HCT116 (cell line): ENCODE results near the gene RPS2. TPM values are rescaled to one million over a fixed set of nuclear protein-coding genes. Genes with fewer than 3 reads are reported as not detected.

Experiments used
- ATAC-seq: fragments of 200-7000 bp; cut with Tn5 transposase; 2 replicates; pipeline ENCODE4 v1.9.1; 2020; ENCODE audit warnings: mild to moderate bottlenecking, moderate library complexity
- BruUV-seq: library from RNA; stranded (reverse); fragments of 400-500 nt; replicated peaks from 2 replicates; lab custom pipeline; 2021; lab: Mats Ljungman, UMichigan
- CTCF ChIA-PET: fragments of 300-600 bp; sonication (Branson Sonifier 250); formaldehyde crosslinking; loops from one replicate; lab custom pipeline; 2021; ENCODE audit warnings: antibody characterized with exemption; lab: Charles Lee
- POLR2A ChIA-PET: fragments of 300-600, 350-600 bp; sonication (Branson Sonifier 250); formaldehyde crosslinking; loops from one replicate; lab custom pipeline; 2021; ENCODE audit warnings: antibody characterized with exemption; lab: Charles Lee
- RAD21 ChIA-PET, 2 experiments: fragments of 300-600 bp; sonication (Branson Sonifier 250); formaldehyde crosslinking; loops; one replicate each; lab custom pipeline; 2023; ENCODE audit warnings: low total read pairs in 2 of 2; ENCODE audit not compliant: uncharacterized antibody in 2 of 2, unreplicated experiment in 2 of 2, low non-redundant PET in 1 of 2; lab: Charles Lee
- DNase-seq: peaks from one replicate; pipeline ENCODE4 v3.0.0-alpha.2; 2010; ENCODE audit warnings: low read depth, low spot score
- H2AFZ ChIP-seq: fragments of 200-600 bp; shearing (Covaris generic), sonication (generic); 2 replicates; pipeline ENCODE4 v1.6.1; 2017; ENCODE audit warnings: low read depth, mixed run types, mixed read lengths, antibody characterized with exemption, low read length; ENCODE audit not compliant: poor library complexity, severe bottlenecking
- H3K27ac ChIP-seq: 2 replicates; pipeline ENCODE4 v1.5.1; 2012; ENCODE audit warnings: low read depth, low read length
- H3K27me3 ChIP-seq: fragments of 200-600 bp; sonication (generic); 2 replicates; pipeline ENCODE4 v1.6.1; 2016; ENCODE audit warnings: mixed run types, low read length, mixed read lengths; ENCODE audit not compliant: insufficient read depth
- H3K36me3 ChIP-seq, 2 experiments: fragments of 200-500 bp in 1 of 2; fragments of 200-600 bp in 1 of 2; sonication (Bioruptor generic) in 1 of 2; sonication (generic) in 1 of 2; 2 replicates each; pipeline versions ENCODE4 v1.5.1 to v1.6.1; 2014 to 2016; ENCODE audit warnings: low read length in 2 of 2, inconsistent platforms in 1 of 2, mixed read lengths in 1 of 2, mixed run types in 1 of 2; ENCODE audit not compliant: insufficient read depth in 2 of 2, control insufficient read depth in 1 of 2
- H3K4me1 ChIP-seq, 2 experiments: fragments of 200-600 bp in 1 of 2; sonication (generic) in 1 of 2; 2 replicates each; pipeline versions ENCODE4 v1.5.1 to v1.6.1; 2012 to 2017; ENCODE audit warnings: low read length in 2 of 2, inconsistent platforms in 1 of 2, mild to moderate bottlenecking in 1 of 2, mixed read lengths in 1 of 2, mixed run types in 1 of 2, moderate library complexity in 1 of 2; ENCODE audit not compliant: insufficient read depth in 2 of 2, control insufficient read depth in 1 of 2
- H3K4me2 ChIP-seq: fragments of 200-600 bp; sonication (generic); 2 replicates; pipeline ENCODE4 v1.6.1; 2017; ENCODE audit warnings: mixed run types, low read length, mixed read lengths
- H3K4me3 ChIP-seq, 2 experiments: fragments of 200-600 bp in 1 of 2; sonication (generic) in 1 of 2; replicated peaks in 1 of 2; 2 replicates each; pipeline ENCODE4 v1.5.1; 2011 to 2016; ENCODE audit warnings: low read length in 2 of 2, control low read depth in 1 of 2, low read depth in 1 of 2, mild to moderate bottlenecking in 1 of 2, mixed read lengths in 1 of 2, mixed run types in 1 of 2
- H3K79me2 ChIP-seq: fragments of 200-600 bp; sonication (generic); 2 replicates; pipeline ENCODE4 v1.6.1; 2017; ENCODE audit warnings: mild to moderate bottlenecking, mixed run types, low read length, moderate library complexity, mixed read lengths; ENCODE audit not compliant: insufficient read depth
- H3K9ac ChIP-seq: fragments of 200-600 bp; sonication (generic); 2 replicates; pipeline ENCODE4 v1.6.1; 2016; ENCODE audit warnings: low read length, mixed read lengths
- H3K9me2 ChIP-seq: fragments of 200-600 bp; sonication (generic), shearing (Covaris generic); 2 replicates; pipeline ENCODE4 v1.6.1; 2017; ENCODE audit warnings: mixed run types, mild to moderate bottlenecking, moderate library complexity; ENCODE audit not compliant: insufficient read depth
- H3K9me3 ChIP-seq, 2 experiments: fragments of 200-500 bp in 1 of 2; fragments of 200-600 bp in 1 of 2; sonication (Bioruptor generic) in 1 of 2; sonication (generic) in 1 of 2; 2 replicates each; pipeline ENCODE4 v1.6.1; 2014 to 2017; ENCODE audit warnings: low read length in 2 of 2, mixed read lengths in 2 of 2, inconsistent platforms in 1 of 2, low read depth in 1 of 2, mild to moderate bottlenecking in 1 of 2, mixed run types in 1 of 2, moderate library complexity in 1 of 2; ENCODE audit not compliant: control insufficient read depth in 1 of 2, insufficient read depth in 1 of 2
- H4K20me1 ChIP-seq: fragments of 200-600 bp; sonication (generic), shearing (Covaris generic); 2 replicates; pipeline ENCODE4 v1.6.1; 2017; ENCODE audit warnings: mixed run types, mild to moderate bottlenecking, moderate library complexity; ENCODE audit not compliant: insufficient read depth
- ATF3 ChIP-seq: IDR thresholded peaks from 2 replicates; pipeline ENCODE4 v1.6.1; 2012
- CEBPB ChIP-seq: IDR thresholded peaks from 2 replicates; pipeline ENCODE4 v1.6.1; 2012; ENCODE audit warnings: low read depth
- CTCF ChIP-seq, 3 experiments: fragments of 200-600 bp in 1 of 3; sonication (generic) in 1 of 3; IDR thresholded peaks in 2 of 3; conservative IDR thresholded peaks in 1 of 3; 2 replicates each; pipeline ENCODE4 v1.5.1; 2012 to 2017; ENCODE audit warnings: low read depth in 2 of 3, low read length in 2 of 3, antibody characterized with exemption in 1 of 3, borderline replicate concordance in 1 of 3, control low read depth in 1 of 3, mild to moderate bottlenecking in 1 of 3, mixed read lengths in 1 of 3, mixed run types in 1 of 3, moderate library complexity in 1 of 3; ENCODE audit not compliant: insufficient read depth in 1 of 3
- ELF1 ChIP-seq: IDR thresholded peaks from 2 replicates; pipeline ENCODE4 v1.6.1; 2012; ENCODE audit warnings: low read depth, borderline replicate concordance
- FOSL1 ChIP-seq: IDR thresholded peaks from 2 replicates; pipeline ENCODE4 v1.6.1; 2012; ENCODE audit warnings: low read depth
- JUND ChIP-seq: IDR thresholded peaks from 2 replicates; pipeline ENCODE4 v1.6.1; 2012
- MAX ChIP-seq: IDR thresholded peaks from 2 replicates; pipeline ENCODE4 v1.6.1; 2012
- POLR2A ChIP-seq: IDR thresholded peaks from 2 replicates; pipeline ENCODE4 v1.7.0; 2011; ENCODE audit warnings: borderline replicate concordance; ENCODE audit not compliant: insufficient read depth, insufficient read length; ENCODE audit errors: extremely low read depth
- RAD21 ChIP-seq: IDR thresholded peaks from 2 replicates; pipeline ENCODE4 v1.6.1; 2012; ENCODE audit warnings: low read depth, mild to moderate bottlenecking
- SP1 ChIP-seq: IDR thresholded peaks from 2 replicates; pipeline ENCODE4 v1.6.1; 2012; ENCODE audit warnings: low read depth
- TCF7L2 ChIP-seq: IDR thresholded peaks from 2 replicates; pipeline ENCODE4 v1.7.0; 2011; ENCODE audit warnings: borderline replicate concordance, inconsistent platforms; ENCODE audit not compliant: insufficient read depth, insufficient read length; ENCODE audit errors: extremely low read depth
- YY1 ChIP-seq: IDR thresholded peaks from 2 replicates; pipeline ENCODE4 v1.6.1; 2011; ENCODE audit warnings: low read length, low read depth, moderate library complexity, mild to moderate bottlenecking; ENCODE audit not compliant: insufficient replicate concordance; ENCODE audit errors: extremely low read depth
- ZFX ChIP-seq: fragments of 450-650 bp; IDR thresholded peaks from 2 replicates; pipeline ENCODE4 v1.6.1; 2017
- ZNF274 ChIP-seq: fragments of 200-500 bp; sonication (Bioruptor generic); IDR thresholded peaks from 2 replicates; pipeline ENCODE4 v1.6.1; 2014; ENCODE audit warnings: mild to moderate bottlenecking, low read depth, low read length, inconsistent platforms
- intact Hi-C: fragments of 100-400 bp; cut with micrococcal nuclease; formaldehyde crosslinking; loops from 2 replicates; pipeline ENCODE4 v1.10.0; 2022
- total RNA-seq: library from RNA; stranded (reverse); gene quantifications from one replicate; pipeline ENCODE4 v1.2.1, GENCODE V29; 2021; ENCODE audit not compliant: unreplicated experiment

Gene RPS2
- total RNA-seq, 1 experiment from 2014 or later, result 6,265 TPM

- Histone ChIP-seq H3K4me1 (peaks cover 17 to 19% of the 10 kb centered on the region in 2 experiments), H2AFZ (no peak overlapping the region), H3K79me2 (no peaks in the 10 kb centered on the region), H3K9me3 (no peaks in the 10 kb centered on the region), H3K36me3 (no peaks in the 10 kb centered on the region), H3K9me2 (no peaks in the 10 kb centered on the region), H3K4me2 (no peak overlapping the region), H3K27me3 (no peaks in the 10 kb centered on the region), H3K9ac (no peak overlapping the region), H3K27ac (no peak overlapping the region), H4K20me1 (no peaks in the 10 kb centered on the region), H3K4me3 (no peak overlapping the region)
- ChIA-PET RAD21 (no interaction called here), POLR2A (interaction anchor here (1.1 kb wide), 1 partner anchor 9 kb away, joined by 3 read pairs; no protein-coding TSS in a partner anchor), CTCF (no interaction called here)
- intact Hi-C loops, result no loop called here
- BruUV-seq, result no TSS peak
- ATAC-seq (no peak), DNase-seq (no peak)
- TF ChIP-seq ZFX (no peak), CEBPB (no peak), RAD21 (no peak), YY1 (no peak), ELF1 (no peak), JUND (no peak), POLR2A (no peak), FOSL1 (no peak), SP1 (no peak), ATF3 (no peak), TCF7L2 (no peak), MAX (no peak), CTCF (IDR thresholded peaks at IDR 0.05 in 2 of 3, conservative IDR thresholded peaks at IDR 0.05 in 1 of 3; ENCODE audit: borderline replicate concordance in 1 of 3, insufficient read depth in 1 of 3, low read depth in 2 of 3, low read length in 2 of 3) (no peak), ZNF274 (no peak)
Measured at GRCh38 chr16:1912215-1912543, 52.4 kb downstream of the RPS2 start.

Other genes starting within 250 kb of the RPS2 start
- gene NME3, start 193.3 kb downstream of the RPS2 start, total RNA-seq, result 103 TPM
- 36.3 TPM for gene EME2, start 192.0 kb downstream of the RPS2 start, total RNA-seq
- 200 TPM for gene MRPS34, start 191.7 kb downstream of the RPS2 start, total RNA-seq
- gene SPSB3, start 182.3 kb downstream of the RPS2 start, total RNA-seq, result 31.6 TPM
- gene NUBP2, start 181.9 kb downstream of the RPS2 start, total RNA-seq, result 103 TPM
- gene IGFALS, start 171.1 kb downstream of the RPS2 start, total RNA-seq, result 0.10 TPM
- 39.1 TPM for gene HAGH, start 138.0 kb downstream of the RPS2 start, total RNA-seq
- gene FAHD1, start 137.6 kb downstream of the RPS2 start, total RNA-seq, result 25.8 TPM
- gene MEIOB, start 92.7 kb downstream of the RPS2 start, total RNA-seq, result 0.59 TPM
- gene HS3ST6, start 46.4 kb downstream of the RPS2 start, total RNA-seq, result not detected
- 18.3 TPM for gene MSRB1, start 21.6 kb downstream of the RPS2 start, total RNA-seq
- gene RPL3L, start 10.1 kb downstream of the RPS2 start, total RNA-seq, result 0.93 TPM
- 273 TPM for gene NDUFB10, start 5.3 kb downstream of the RPS2 start, total RNA-seq
- 0.30 TPM for gene RNF151, start 2.0 kb upstream of the RPS2 start, total RNA-seq
- gene TBL3, start 7.2 kb upstream of the RPS2 start, total RNA-seq, result 68.9 TPM
- 10.0 TPM for gene NOXO1, start 16.6 kb upstream of the RPS2 start, total RNA-seq
- gene GFER, start 19.4 kb upstream of the RPS2 start, total RNA-seq, result 47.3 TPM
- gene SYNGR3, start 25.1 kb upstream of the RPS2 start, total RNA-seq, result 11.5 TPM
- gene ZNF598, start 45.0 kb upstream of the RPS2 start, total RNA-seq, result 57.4 TPM
- gene NPW, start 55.0 kb upstream of the RPS2 start, total RNA-seq, result 226 TPM
- gene NHERF2, start 62.1 kb upstream of the RPS2 start, total RNA-seq, result 58.4 TPM
- 40.1 TPM for gene NTHL1, start 83.0 kb upstream of the RPS2 start, total RNA-seq
- 74.1 TPM for gene TSC2, start 83.2 kb upstream of the RPS2 start, total RNA-seq
- 137 TPM for gene PKD1, start 171.1 kb upstream of the RPS2 start, total RNA-seq
- 44.9 TPM for gene RAB26, start 183.8 kb upstream of the RPS2 start, total RNA-seq
- 160 TPM for gene TRAF7, start 191.0 kb upstream of the RPS2 start, total RNA-seq
- gene CASKIN1, start 231.8 kb upstream of the RPS2 start, total RNA-seq, result 5.9 TPM
- 58.7 TPM for gene MLST8, start 240.6 kb upstream of the RPS2 start, total RNA-seq
- gene BRICD5, start 246.0 kb upstream of the RPS2 start, total RNA-seq, result 9.8 TPM